ENCODE data around the gene ATG10. TPM values are rescaled to one million over a fixed set of nuclear protein-coding genes. Genes with fewer than 3 reads are reported as not detected.

Gene ATG10
- total and polyA plus RNA-seq, 2 of the 8 experiments (the other 6 are each of a cell fraction or from before 2014, with no cell fraction given), result 3.7 to 8.8 TPM

DNA sequence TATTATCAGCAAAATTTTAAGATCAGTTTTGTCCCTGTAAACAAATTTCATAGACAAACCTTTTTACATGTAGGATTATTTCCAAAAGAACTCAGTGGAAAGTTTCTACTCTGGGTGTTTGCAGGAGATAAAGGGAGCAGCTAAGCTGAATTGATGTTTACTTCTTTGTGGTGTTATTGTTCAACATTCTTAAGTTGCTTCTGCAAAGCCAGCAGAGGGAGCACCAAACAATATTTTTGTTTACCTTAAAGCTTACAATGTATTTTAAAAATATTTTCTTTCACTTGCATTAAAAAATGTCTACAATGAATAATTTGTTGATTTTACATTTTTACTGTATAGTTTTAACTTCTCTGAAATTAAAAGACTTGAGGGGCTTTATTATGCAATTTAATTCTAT lies 135.4 kb downstream of the ATG10 start:
- Histone ChIP-seq H4K91ac (replicated peaks; ENCODE audit: insufficient read length, low read length) (no peak overlapping the region), H2BK12ac (ENCODE audit: low read depth, low read length) (no peak overlapping the region), H3K23ac (ENCODE audit: insufficient read length) (no peak overlapping the region), H3K4me2 (ENCODE audit: insufficient read depth in 1 of 2, low read depth in 2 of 2, low read length in 2 of 2) (no peak overlapping the region), H3K79me2 (ENCODE audit: control insufficient read depth in 1 of 2, insufficient read depth in 2 of 2, low read length in 2 of 2) (no peaks in the 10 kb centered on the region), H3K4ac (replicated peaks; ENCODE audit: insufficient read length, low read depth, low read length) (no peak overlapping the region), H3K9ac (replicated peaks in 1 of 4; ENCODE audit: extremely low read depth in 1 of 4, low read depth in 3 of 4, low read length in 3 of 4) (no peak overlapping the region), H4K20me1 (replicated peaks in 1 of 2; ENCODE audit: control insufficient read depth in 1 of 2, insufficient read depth in 2 of 2, low read length in 2 of 2) (no peaks in the 10 kb centered on the region), H2BK20ac (ENCODE audit: low read length) (no peak overlapping the region), H3K36me3 (ENCODE audit: control insufficient read depth in 2 of 4, insufficient read depth in 4 of 4, low read length in 3 of 4) (no peaks in the 10 kb centered on the region), H3K14ac (ENCODE audit: insufficient read length) (no peak overlapping the region), H3K4me3 (ENCODE audit: extremely low read depth in 1 of 4, insufficient read depth in 2 of 4, low read depth in 3 of 4, low read length in 4 of 4) (no peak overlapping the region), H3K18ac (ENCODE audit: extremely low read depth, low read length) (no peak overlapping the region), H3K56ac (replicated peaks; ENCODE audit: insufficient read length, low read depth, low read length) (no peak overlapping the region), H3K79me1 (ENCODE audit: low read depth, low read length) (no peaks in the 10 kb centered on the region), H2BK15ac (ENCODE audit: low read length) (no peak overlapping the region), H4K8ac (ENCODE audit: extremely low read depth, insufficient read depth, low read length) (no peak overlapping the region), H3K4me1 (replicated peaks in 1 of 4; ENCODE audit: control insufficient read depth in 3 of 4, insufficient read depth in 4 of 4, low read length in 3 of 4) (peaks cover 0 to 7% (median 1%) of the 10 kb centered on the region in 4 experiments; a peak in 3 of 7 replicates), H2BK5ac (ENCODE audit: low read depth, low read length) (no peak overlapping the region), H2AFZ (ENCODE audit: low read length) (no peak overlapping the region), H3K27ac (ENCODE audit: low read depth, low read length) (no peak overlapping the region), H3K27me3 (replicated peaks in 1 of 4; ENCODE audit: control insufficient read depth in 3 of 4, extremely low read depth in 1 of 4, insufficient read depth in 3 of 4, low read length in 3 of 4) (no peaks in the 10 kb centered on the region), H4K5ac (ENCODE audit: insufficient read length, low read depth, low read length) (no peak overlapping the region), H3K9me3 (ENCODE audit: insufficient read depth in 2 of 2, low read depth in 1 of 2, low read length in 1 of 2) (no peaks in the 10 kb centered on the region), H2BK120ac (replicated peaks; ENCODE audit: low read depth, low read length) (no peak overlapping the region), H2AK5ac (ENCODE audit: low read depth, low read length) (no peak overlapping the region), H3K23me2 (ENCODE audit: low read depth, low read length) (no peaks in the 10 kb centered on the region)
- TF ChIP-seq SP2 (IDR thresholded peaks at IDR 0.05; ENCODE audit: low read length), result no peak
- TF ChIP-seq FOSL1 (IDR thresholded peaks at IDR 0.05; ENCODE audit: insufficient read depth, low read depth, low read length), result no peak
- TF ChIP-seq, protein P1, sequence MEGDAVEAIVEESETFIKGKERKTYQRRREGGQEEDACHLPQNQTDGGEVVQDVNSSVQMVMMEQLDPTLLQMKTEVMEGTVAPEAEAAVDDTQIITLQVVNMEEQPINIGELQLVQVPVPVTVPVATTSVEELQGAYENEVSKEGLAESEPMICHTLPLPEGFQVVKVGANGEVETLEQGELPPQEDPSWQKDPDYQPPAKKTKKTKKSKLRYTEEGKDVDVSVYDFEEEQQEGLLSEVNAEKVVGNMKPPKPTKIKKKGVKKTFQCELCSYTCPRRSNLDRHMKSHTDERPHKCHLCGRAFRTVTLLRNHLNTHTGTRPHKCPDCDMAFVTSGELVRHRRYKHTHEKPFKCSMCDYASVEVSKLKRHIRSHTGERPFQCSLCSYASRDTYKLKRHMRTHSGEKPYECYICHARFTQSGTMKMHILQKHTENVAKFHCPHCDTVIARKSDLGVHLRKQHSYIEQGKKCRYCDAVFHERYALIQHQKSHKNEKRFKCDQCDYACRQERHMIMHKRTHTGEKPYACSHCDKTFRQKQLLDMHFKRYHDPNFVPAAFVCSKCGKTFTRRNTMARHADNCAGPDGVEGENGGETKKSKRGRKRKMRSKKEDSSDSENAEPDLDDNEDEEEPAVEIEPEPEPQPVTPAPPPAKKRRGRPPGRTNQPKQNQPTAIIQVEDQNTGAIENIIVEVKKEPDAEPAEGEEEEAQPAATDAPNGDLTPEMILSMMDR (IDR thresholded peaks at IDR 0.05; ENCODE audit: control extremely low read depth in 1 of 3, insufficient read depth in 1 of 3, low read depth in 1 of 3, low read length in 3 of 3), result peak in 1 of 3 experiments; percentile 35; a peak in 2 of 4 replicates
- no peak for TF ChIP-seq NANOG (IDR thresholded peaks at IDR 0.05; ENCODE audit: insufficient read depth, low read depth, low read length, poor library complexity, severe bottlenecking)
- TF ChIP-seq POU5F1 (IDR thresholded peaks at IDR 0.05; ENCODE audit: low read depth, low read length), result no peak
- TF ChIP-seq RAD21 (IDR thresholded peaks at IDR 0.05 in 1 of 2, conservative IDR thresholded peaks at IDR 0.05 in 1 of 2; ENCODE audit: low read depth in 2 of 2, low read length in 2 of 2), result peak; percentile 5 to 22; a peak in 1 of 4 replicates
- POLR2A ChIA-PET (ENCODE audit: partially characterized antibody), result no interaction called here
- FAIRE-seq (no peak), DNase-seq (ENCODE audit: low read depth in 1 of 2, low spot score in 2 of 2) (no peak)
- CTCF ChIA-PET (ENCODE audit: partially characterized antibody), result interaction anchor here (0.9 to 3.5 kb wide), 11 partner anchors 12 to 251 kb away, joined by 3 to 19 read pairs (median 3); no protein-coding TSS in a partner anchor

Data from H1 (cell line).